Measurements from ENCODE around the gene APLNR. TPM values are rescaled to one million over a fixed set of nuclear protein-coding genes. Genes with fewer than 3 reads are reported as not detected.

Gene APLNR
- total RNA-seq, 3 donors from 2014 or later, result 0.44 to 3.3 (median 0.80) TPM

DNA sequence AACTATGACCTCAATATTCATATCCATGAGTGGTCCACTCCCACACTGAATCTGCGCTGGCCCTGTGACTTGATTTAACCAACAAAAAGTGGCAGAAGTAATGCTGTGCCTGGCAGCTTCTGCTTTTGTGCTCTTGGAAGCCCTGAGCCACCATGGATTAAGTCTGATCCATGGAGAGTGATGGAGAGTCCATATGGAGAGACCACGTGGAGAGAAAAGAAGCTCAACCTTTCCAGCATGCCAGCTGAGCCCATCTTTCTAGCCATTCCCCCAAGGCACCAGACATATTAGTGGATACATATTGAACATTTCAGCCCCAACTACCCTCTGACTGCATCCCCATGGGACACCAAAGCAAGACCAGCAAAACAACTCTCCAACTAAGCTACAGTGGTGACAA is 39.3 kb downstream of the APLNR start:
- TF ChIP-seq, protein P1, sequence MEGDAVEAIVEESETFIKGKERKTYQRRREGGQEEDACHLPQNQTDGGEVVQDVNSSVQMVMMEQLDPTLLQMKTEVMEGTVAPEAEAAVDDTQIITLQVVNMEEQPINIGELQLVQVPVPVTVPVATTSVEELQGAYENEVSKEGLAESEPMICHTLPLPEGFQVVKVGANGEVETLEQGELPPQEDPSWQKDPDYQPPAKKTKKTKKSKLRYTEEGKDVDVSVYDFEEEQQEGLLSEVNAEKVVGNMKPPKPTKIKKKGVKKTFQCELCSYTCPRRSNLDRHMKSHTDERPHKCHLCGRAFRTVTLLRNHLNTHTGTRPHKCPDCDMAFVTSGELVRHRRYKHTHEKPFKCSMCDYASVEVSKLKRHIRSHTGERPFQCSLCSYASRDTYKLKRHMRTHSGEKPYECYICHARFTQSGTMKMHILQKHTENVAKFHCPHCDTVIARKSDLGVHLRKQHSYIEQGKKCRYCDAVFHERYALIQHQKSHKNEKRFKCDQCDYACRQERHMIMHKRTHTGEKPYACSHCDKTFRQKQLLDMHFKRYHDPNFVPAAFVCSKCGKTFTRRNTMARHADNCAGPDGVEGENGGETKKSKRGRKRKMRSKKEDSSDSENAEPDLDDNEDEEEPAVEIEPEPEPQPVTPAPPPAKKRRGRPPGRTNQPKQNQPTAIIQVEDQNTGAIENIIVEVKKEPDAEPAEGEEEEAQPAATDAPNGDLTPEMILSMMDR (IDR thresholded peaks at IDR 0.05), result no peak
- TF ChIP-seq POLR2AphosphoS5 (IDR thresholded peaks at IDR 0.05) (no peak), POLR2A (IDR thresholded peaks at IDR 0.05) (no peak)
- Histone ChIP-seq H3K9me3 (no peaks in the 10 kb centered on the region), H3K27me3 (no peaks in the 10 kb centered on the region), H3K4me3 (no peak overlapping the region), H3K27ac (no peak overlapping the region), H3K4me1 (no peaks in the 10 kb centered on the region), H3K36me3 (no peaks in the 10 kb centered on the region)
- intact Hi-C loops (cut with DNase I; ENCODE audit: low total_unique reads), result loop anchor here (10.0 kb wide), 1 partner anchor 1127 kb away; no protein-coding TSS in a partner anchor
- no peak for DNase-seq (ENCODE audit: low spot score in 2 of 2)

DNA sequence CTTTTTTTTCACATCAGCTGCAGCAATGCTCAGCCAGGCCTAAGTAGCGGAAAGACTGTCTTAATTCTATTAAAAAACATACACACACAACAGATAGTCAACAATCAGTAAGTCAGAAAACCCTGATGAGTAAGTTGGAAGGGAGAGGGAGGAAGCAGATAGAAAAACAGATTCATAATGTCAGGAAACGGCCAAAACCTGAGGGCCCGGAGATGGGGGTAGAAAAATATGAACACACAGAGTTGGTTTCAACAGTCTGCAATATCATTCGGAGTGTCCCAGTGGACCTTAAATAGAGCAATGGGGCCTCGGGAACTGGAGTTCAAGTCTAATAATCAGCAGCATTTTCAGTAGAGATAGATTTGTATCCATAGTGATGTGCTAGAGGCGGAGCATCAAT is 40.5 kb downstream of the APLNR start:
- intact Hi-C loops (cut with DNase I; ENCODE audit: low total_unique reads), result loop anchor here (10.0 kb wide), 1 partner anchor 1128 kb away; no protein-coding TSS in a partner anchor
- TF ChIP-seq POLR2A (IDR thresholded peaks at IDR 0.05), result no peak
- TF ChIP-seq POLR2AphosphoS5 (IDR thresholded peaks at IDR 0.05), result no peak
- TF ChIP-seq, protein P1 (IDR thresholded peaks at IDR 0.05), result no peak
- no peak overlapping the region for H3K4me3 ChIP-seq

DNA sequence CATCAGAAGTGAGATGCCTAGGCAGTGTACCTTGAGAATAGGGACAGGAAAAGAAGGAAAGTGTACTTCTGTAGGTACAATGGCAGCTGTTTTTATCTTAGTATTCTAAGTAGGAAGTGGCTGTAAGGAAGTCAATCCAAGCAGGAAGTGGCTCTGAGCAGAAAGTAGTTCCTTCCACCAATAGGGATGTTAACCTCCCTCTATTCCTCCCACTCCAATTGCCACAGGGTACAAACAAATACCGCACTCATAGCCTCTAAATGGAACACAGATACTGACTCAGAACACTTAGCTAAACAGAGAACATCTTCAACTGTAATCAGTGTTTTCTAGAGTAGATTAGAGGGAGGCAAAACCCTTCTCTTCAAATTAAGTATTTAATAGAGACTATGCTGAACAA is 44.7 kb downstream of the APLNR start:
- Histone ChIP-seq H3K27me3 (peaks cover 0 to 5% of the 10 kb centered on the region in 2 donors), H3K4me3 (no peak overlapping the region), H3K9me3 (no peaks in the 10 kb centered on the region), H3K36me3 (no peaks in the 10 kb centered on the region), H3K27ac (no peak overlapping the region), H3K4me1 (no peaks in the 10 kb centered on the region)
- DNase-seq (ENCODE audit: low spot score in 2 of 2), result no peak
- intact Hi-C loops (cut with DNase I; ENCODE audit: low total_unique reads), result loop anchor here (10.0 kb wide), 1 partner anchor 1132 kb away; no protein-coding TSS in a partner anchor
- TF ChIP-seq POLR2AphosphoS5 (IDR thresholded peaks at IDR 0.05), result no peak
- TF ChIP-seq, protein P1 (IDR thresholded peaks at IDR 0.05), result no peak
- no peak for TF ChIP-seq POLR2A (IDR thresholded peaks at IDR 0.05)

More for the DNA sequence above, 40.5 kb downstream of the APLNR start:
- Histone ChIP-seq H3K27ac (no peak overlapping the region), H3K36me3 (no peaks in the 10 kb centered on the region), H3K9me3 (no peaks in the 10 kb centered on the region), H3K4me1 (no peaks in the 10 kb centered on the region), H3K27me3 (peaks cover 0 to 4% of the 10 kb centered on the region in 2 donors)
- DNase-seq (ENCODE audit: low spot score in 2 of 2), result no peak

DNA sequence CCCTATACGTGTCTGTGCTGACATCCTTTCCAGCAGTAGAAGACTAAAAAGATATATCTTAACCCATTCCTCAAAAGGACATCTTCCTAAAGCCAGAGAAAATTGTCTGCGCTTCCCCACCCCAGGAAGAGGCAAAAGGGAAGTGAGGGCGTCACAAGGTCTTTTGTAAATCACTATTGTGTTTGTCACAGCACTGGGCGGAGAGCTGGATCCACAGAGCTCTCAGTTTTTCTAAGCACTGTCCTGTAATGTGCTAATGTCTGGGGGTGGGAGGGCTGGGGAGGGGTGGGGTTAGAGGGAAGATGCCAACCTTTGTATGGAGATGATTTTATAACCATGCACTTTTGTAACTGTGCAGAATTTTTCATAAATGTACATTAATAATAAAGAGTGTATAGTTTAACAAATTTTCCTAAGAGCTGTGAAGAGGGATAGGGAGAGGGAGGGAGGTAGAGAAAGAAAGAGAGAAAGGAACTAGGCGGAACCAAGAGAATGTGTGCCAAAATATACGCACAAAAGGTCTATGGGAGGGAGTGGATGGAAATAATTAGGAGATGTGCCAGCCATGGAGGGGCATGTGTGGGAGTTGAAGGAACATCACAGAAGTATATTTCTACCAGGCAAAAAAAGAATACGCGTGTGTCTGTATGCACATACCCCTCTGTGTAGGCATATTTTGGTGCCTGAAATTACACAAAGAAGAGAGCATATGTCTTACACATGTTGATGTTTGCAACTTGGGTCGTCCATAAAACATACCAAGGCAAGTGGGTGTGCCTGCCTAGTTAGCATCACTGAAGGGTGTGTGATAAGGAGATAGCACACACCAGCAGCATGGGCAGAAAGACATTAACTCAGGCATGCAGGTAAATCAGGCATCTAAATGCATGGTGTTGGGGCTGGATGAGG is 45.5 kb downstream of the APLNR start:
- no peak for DNase-seq (ENCODE audit: low spot score in 2 of 2)
- no peaks in the 10 kb centered on the region for H3K4me1 ChIP-seq
- TF ChIP-seq, protein P1 (IDR thresholded peaks at IDR 0.05), result no peak
- TF ChIP-seq POLR2AphosphoS5 (IDR thresholded peaks at IDR 0.05), result no peak
- TF ChIP-seq POLR2A (IDR thresholded peaks at IDR 0.05), result no peak
- H3K9me3 ChIP-seq, result no peaks in the 10 kb centered on the region
- H3K36me3 ChIP-seq, result no peaks in the 10 kb centered on the region
- H3K27me3 ChIP-seq, result peaks cover 0 to 7% of the 10 kb centered on the region in 2 donors
- intact Hi-C loops (cut with DNase I; ENCODE audit: low total_unique reads), result loop anchor here (10.0 kb wide), 1 partner anchor 1133 kb away; no protein-coding TSS in a partner anchor
- no peak overlapping the region for H3K4me3 ChIP-seq
- no peak overlapping the region for H3K27ac ChIP-seq

DNA sequence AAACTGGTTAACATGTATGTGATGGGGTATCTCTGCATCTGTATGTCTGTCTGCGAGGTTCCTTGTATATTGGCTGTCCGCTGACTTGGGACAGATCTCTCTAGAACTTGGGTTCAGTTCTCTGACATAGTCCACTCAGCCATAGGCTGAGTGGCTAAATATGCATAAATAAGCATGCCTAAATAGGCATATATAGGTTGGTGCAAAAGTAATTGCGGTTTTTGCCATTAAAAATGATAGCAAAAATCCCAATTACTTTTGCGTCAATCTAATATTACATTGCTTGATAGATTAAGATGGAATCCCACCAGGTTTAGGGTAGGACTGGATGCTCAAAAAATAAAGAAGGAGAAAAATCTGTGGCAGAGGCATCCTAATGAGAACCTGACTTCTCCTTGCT is 46.5 kb downstream of the APLNR start:
- TF ChIP-seq POLR2AphosphoS5 (IDR thresholded peaks at IDR 0.05) (no peak), POLR2A (IDR thresholded peaks at IDR 0.05) (no peak)
- TF ChIP-seq, protein P1 (IDR thresholded peaks at IDR 0.05), result no peak
- intact Hi-C loops (cut with DNase I; ENCODE audit: low total_unique reads), result loop anchor here (10.0 kb wide), 1 partner anchor 1134 kb away; no protein-coding TSS in a partner anchor
- no peak overlapping the region for H3K27ac ChIP-seq
- H3K27me3 ChIP-seq, result peaks cover 0 to 9% of the 10 kb centered on the region in 2 donors
- H3K4me1 ChIP-seq, result no peaks in the 10 kb centered on the region
- no peaks in the 10 kb centered on the region for H3K9me3 ChIP-seq
- no peak for DNase-seq (ENCODE audit: low spot score in 2 of 2)
- H3K36me3 ChIP-seq, result no peaks in the 10 kb centered on the region
- no peak overlapping the region for H3K4me3 ChIP-seq

Data from breast epithelium (tissue), 4 donors.